NCI-H69 (cell line): ENCODE results near the gene PTPRQ.

Experiments
- DNase-seq: peaks from one replicate; lab custom pipeline; 2025; lab: John Stamatoyannopoulos, UW

Gene PTPRQ

DNA sequence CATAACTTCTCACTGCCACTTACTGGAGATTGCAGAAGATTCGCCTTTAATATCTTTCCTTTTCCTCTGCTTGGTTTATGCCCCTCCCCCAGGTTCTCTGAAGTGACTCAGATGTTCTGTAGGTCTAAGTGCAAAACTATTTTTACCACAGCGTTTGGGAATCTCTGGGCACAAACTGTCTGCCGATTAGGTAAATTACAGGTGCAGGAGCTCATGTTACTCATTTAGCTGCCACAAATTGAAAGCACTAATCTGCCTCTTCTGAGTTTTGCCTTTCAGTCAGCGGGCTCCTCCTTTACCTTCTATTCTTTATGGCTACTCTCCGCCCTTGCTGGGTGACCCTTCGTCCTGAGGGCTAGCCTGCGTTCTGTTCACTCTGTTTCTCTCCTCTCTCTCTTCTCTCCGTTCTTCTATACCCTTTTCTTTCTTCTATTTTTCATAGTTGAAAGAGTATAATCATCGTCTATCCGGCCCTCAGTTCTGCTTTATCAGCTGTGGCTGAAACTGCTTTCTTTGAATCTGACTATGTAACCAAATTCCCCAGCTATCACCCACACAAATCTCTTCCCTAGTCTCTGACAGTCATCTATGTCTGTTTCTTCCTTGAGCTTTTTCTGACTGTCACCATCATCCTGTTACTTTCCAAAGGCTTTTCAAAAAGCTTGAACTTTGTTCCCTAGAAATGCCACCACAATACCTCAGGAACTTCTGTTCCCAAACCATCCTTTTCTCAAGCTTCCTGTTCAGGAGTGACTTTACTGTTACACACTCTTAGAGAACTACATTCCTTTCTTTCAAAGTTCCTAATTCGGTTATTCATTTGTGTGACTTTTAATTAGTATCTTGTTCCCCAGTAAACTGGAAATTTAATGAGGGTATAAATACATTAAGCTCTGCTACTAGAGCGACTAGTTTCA is 259.1 kb downstream of the PTPRQ start:
- peak; percentile 84 for DNase-seq

- DNase-seq, result no peak
Observed at GRCh38 chr12:80704420-80704819, 260.4 kb downstream of the PTPRQ start.

DNA sequence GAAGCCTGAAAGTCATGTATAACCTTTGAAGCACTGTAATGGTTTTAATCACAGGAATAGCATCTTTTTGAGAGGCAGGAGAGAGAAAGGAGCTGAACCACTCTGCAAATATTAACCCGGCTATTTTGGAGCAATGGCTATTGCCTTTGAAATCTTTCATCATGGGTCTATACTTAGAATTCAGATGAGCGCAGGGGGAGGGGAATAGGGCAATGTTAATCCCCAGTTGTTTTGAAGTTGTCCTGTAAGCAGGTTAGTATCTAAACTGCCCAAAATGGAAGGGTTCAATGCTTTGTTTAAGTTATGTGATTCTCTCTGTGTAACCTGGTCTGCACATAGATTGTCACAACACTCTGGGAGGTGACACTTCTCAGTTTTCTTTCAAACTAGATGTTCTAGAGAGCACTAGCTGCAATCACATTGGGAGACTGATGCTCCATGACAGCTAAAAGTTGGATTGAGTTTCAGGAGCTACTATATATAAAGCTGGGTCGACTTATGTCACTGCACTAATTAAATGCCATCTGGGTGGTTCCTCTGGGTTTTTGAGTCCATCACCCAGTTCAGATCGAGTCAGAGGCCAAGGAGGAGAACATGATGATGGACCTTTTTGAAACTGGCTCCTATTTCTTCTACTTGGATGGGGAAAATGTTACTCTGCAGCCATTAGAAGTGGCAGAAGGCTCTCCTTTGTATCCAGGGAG is 263.2 kb downstream of the PTPRQ start, which contains the start of gene MYF6:
TSS of gene MYF6 (plus strand) at position 509 of the 704 bp plus-strand sequence. CDS start at position 595, 86 bp downstream.
- no peak for DNase-seq

DNA sequence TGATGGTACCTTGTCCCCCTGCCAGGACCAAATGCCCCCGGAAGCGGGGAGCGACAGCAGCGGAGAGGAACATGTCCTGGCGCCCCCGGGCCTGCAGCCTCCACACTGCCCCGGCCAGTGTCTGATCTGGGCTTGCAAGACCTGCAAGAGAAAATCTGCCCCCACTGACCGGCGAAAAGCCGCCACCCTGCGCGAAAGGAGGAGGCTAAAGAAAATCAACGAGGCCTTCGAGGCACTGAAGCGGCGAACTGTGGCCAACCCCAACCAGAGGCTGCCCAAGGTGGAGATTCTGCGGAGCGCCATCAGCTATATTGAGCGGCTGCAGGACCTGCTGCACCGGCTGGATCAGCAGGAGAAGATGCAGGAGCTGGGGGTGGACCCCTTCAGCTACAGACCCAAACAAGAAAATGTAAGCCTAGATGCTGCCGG is 263.8 kb downstream of the PTPRQ start:
- no peak for DNase-seq

- DNase-seq, result no peak
Observed at GRCh38 chr12:80708259-80708974, 264.4 kb downstream of the PTPRQ start.

DNA sequence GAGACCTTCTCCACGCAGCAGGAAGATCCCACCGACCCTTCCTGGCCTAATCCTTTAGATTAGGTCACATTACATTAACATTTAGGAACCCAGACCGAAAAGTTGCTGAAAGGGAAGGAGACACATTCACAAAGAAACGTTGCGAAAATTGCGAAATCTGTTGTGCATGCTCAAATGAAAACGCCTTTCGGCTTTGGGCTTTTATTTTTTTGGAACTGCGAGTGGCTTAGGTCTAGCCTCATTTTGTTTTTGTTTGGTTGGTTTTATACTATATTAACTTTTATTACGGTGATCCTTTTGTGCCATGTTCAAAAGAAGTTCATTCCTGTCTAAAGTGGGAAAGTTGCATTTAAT is 264.9 kb downstream of the PTPRQ start:
- DNase-seq, result no peak

- DNase-seq, result peak; percentile 63
Observed at GRCh38 chr12:80709811-80710726, 266.0 kb downstream of the PTPRQ start.

DNA sequence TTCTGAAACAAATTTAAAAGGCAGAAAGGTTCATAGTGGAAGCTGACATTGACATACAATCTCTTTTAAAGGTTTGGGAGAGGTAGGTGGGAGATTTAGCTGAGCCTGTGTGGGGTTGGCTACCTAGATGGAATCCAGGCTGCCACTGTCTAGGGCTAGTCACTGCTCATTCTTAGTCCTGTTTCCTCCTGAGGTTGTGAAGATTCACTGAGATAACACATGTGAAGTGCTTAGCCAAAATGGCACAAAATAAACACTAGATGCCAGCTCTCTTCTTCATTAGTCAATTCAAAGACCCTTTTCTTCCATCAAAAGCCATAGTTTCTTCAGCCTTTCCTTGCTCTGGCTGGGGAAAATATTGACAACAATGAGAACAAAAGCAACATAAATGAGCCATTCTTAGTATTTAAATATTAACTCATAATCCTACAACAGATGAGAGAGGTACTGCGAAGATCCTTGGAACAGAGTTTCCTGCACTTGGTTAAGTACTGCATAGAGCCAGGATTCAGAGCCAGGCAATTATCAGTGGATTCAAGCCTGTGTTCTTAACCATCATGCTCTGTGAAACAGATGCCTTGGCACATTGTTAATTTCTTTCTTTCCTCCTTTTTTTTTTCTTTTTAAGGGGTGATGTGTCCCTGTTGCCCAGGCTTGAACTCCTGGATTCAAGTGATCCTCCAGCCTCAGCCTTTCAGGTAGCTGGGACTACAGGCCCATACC is 266.9 kb downstream of the PTPRQ start:
- no peak for DNase-seq

DNA sequence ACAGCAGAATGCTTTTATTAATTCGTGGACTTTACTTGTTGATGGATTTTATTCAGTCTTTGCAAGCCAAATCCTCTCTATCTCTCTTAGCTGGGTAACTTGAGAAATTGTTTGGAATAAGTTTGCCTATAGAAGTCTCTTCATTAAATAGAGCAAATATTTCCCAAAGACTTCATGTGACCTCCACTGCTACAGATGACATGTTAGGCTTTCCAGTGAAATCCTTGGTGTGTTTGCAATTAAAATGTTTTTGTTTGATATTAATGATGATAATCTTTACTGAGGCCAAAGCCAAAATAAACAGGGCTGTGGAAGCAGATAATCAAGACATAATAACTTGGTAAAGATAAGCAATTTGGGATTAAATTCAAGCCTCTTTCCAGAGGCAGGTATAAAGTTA is 267.8 kb downstream of the PTPRQ start:
- DNase-seq, result no peak

DNA sequence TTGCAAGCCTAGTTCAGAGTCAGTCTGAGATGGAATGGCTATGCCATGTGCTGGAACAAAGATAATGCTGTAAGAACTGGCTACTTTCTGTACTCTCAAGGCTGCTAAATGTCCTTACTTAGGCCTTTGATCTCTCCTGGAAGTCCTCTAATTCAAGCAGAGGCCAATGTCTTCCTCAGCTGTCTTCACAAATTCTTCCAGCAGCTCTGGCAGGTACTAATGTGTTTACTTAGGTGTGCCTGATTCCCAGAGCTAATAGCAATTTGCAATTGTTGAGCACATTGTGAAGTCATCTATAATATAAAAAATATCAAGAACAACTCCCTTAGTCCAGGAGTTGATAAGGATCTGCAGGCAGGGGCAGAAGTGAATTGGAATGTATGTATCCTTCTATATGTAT is 268.8 kb downstream of the PTPRQ start:
- DNase-seq, result peak; percentile 38

DNA sequence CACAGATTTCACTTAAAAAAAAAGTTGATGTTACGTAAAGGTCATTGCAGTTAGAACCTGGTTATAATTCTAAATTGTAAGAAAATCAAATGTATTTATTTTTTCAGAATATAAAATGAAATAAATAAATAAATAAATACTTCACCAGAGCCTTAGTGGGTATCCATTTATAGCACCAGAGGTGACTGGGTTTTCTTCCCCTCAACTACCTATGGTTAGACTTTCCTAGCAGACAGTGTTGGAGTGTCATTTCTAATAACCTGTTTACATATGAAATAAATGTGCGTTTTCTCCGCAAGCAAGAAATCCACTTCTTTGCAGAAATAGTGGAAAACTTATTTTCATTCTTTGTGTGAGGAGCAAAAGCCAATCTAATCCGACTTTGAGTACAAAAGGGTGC is 269.4 kb downstream of the PTPRQ start:
- no peak for DNase-seq

- DNase-seq, result no peak
Observed at GRCh38 chr12:80714055-80714454, 270.0 kb downstream of the PTPRQ start.

GRCh38 chr12:80714846-80715245 is 270.8 kb downstream of the PTPRQ start:
- no peak for DNase-seq

GRCh38 chr12:80715713-80716249 is 271.7 kb downstream of the PTPRQ start:
- no peak for DNase-seq

DNA sequence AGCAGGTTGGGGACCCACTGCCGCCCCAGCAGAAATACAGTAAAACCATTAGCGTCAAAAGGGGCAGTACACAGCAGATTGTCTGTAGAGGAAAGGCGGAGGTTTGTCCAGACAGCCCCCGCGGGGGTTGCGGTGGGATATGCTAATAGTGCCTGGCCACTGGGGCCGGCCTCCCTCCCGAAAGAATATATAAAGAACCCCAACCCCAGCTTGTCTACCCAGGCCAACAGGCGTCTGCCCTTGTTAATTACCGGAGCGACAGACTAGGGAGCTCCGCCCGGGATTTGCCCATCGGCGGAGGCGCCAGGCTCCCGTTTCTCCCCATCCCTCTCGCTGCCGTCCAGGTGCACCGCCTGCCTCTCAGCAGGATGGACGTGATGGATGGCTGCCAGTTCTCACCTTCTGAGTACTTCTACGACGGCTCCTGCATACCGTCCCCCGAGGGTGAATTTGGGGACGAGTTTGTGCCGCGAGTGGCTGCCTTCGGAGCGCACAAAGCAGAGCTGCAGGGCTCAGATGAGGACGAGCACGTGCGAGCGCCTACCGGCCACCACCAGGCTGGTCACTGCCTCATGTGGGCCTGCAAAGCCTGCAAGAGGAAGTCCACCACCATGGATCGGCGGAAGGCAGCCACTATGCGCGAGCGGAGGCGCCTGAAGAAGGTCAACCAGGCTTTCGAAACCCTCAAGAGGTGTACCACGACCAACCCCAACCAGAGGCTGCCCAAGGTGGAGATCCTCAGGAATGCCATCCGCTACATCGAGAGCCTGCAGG is 272.8 kb downstream of the PTPRQ start, which contains the start of gene MYF5:
TSS of gene MYF5 (plus strand) at position 217 of the 774 bp plus-strand sequence. CDS start at position 369, 152 bp downstream.
- no peak for DNase-seq

- no peak for DNase-seq
Observed at GRCh38 chr12:80717856-80718255, 273.8 kb downstream of the PTPRQ start.

GRCh38 chr12:80720516-80720915 is 276.5 kb downstream of the PTPRQ start:
- no peak for DNase-seq

GRCh38 chr12:80721326-80721725 is 277.3 kb downstream of the PTPRQ start:
- DNase-seq, result no peak
